NCI-H1436 treated with DMSO at 0.1 percent for 48 hours (cell line): ENCODE results near the gene ZCCHC18.

Source experiments
- DNase-seq: peaks from one replicate; lab custom pipeline; 2025; lab: John Stamatoyannopoulos, UW

ZCCHC18 gene

GRCh38 chrX:104134583-104135261 lies 22.4 kb downstream of the ZCCHC18 start:
- DNase-seq, result no peak

- DNase-seq, result no peak
These were observed 23.4 kb downstream of the ZCCHC18 start for GRCh38 chrX:104135677-104136076.

GRCh38 chrX:104136241-104137019 lies 24.1 kb downstream of the ZCCHC18 start:
- DNase-seq, result peak; percentile 51

- DNase-seq, result no peak
These were observed 25.2 kb downstream of the ZCCHC18 start for GRCh38 chrX:104137496-104137895.

- DNase-seq, result no peak
These were observed 28.9 kb downstream of the ZCCHC18 start for GRCh38 chrX:104141087-104141760.

GRCh38 chrX:104151037-104151436 lies 38.7 kb downstream of the ZCCHC18 start:
- no peak for DNase-seq

GRCh38 chrX:104156630-104157529 lies 44.6 kb downstream of the ZCCHC18 start, which contains the start of gene SLC25A53:
Gene SLC25A53 (minus strand): TSS chrX:104157009. CDS start chrX:104105257, 51,752 bp downstream.
- DNase-seq, result peak; percentile 75
